H7 (cell line): ENCODE data around the gene SCN8A. TPM values are rescaled to one million over a fixed set of nuclear protein-coding genes. Genes with fewer than 3 reads are reported as not detected.
"Not testable (repeated sequence)": the region's sequence is repeated elsewhere in the genome, so short reads cannot be mapped to it uniquely, and the experiment has no call there.

Experiments used
- DNase-seq: peaks from one replicate; pipeline ENCODE4 v3.0.0; 2012
- H3K27me3 ChIP-seq: 2 replicates; pipeline ENCODE4 v1.6.0; 2011; ENCODE audit warnings: mild to moderate bottlenecking, low read length; ENCODE audit not compliant: control insufficient read depth, insufficient read depth
- H3K36me3 ChIP-seq: replicated peaks from 2 replicates; pipeline ENCODE4 v1.5.1; 2011; ENCODE audit warnings: low read length; ENCODE audit not compliant: control insufficient read depth, insufficient read depth
- H3K4me3 ChIP-seq: 2 replicates; pipeline ENCODE4 v1.5.1; 2011; ENCODE audit warnings: low read depth, mild to moderate bottlenecking, control low read depth, low read length, moderate library complexity; ENCODE audit not compliant: insufficient read depth
- total RNA-seq: library from RNA; depleted of rRNA; stranded (reverse); fragments of >200 nt; shearing (Covaris generic); gene quantifications from 2 replicates; pipeline ENCODE4 v1.2.3, GENCODE V29; 2014

The SCN8A gene
- total RNA-seq, 1 experiment from 2014 or later = 3.9 TPM

GRCh38 chr12:51763743-51764142, 172.7 kb downstream of the SCN8A start:
- Histone ChIP-seq H3K27me3 (no peaks in the 10 kb centered on the region), H3K4me3 (no peak overlapping the region), H3K36me3 (peaks cover 4% of the 10 kb centered on the region)
- no peak for DNase-seq

- no peak overlapping the region for H3K4me3 ChIP-seq
- H3K27me3 ChIP-seq = no peaks in the 10 kb centered on the region
- H3K36me3 ChIP-seq = peaks cover 14% of the 10 kb centered on the region
- DNase-seq = no peak
Measured at GRCh38 chr12:51766067-51766676, 175.1 kb downstream of the SCN8A start.

- H3K27me3 ChIP-seq = no peaks in the 10 kb centered on the region
- no peak overlapping the region for H3K4me3 ChIP-seq
- H3K36me3 ChIP-seq = peaks cover 14% of the 10 kb centered on the region
- no peak for DNase-seq
Measured at GRCh38 chr12:51771008-51771407, 180.0 kb downstream of the SCN8A start.

DNA sequence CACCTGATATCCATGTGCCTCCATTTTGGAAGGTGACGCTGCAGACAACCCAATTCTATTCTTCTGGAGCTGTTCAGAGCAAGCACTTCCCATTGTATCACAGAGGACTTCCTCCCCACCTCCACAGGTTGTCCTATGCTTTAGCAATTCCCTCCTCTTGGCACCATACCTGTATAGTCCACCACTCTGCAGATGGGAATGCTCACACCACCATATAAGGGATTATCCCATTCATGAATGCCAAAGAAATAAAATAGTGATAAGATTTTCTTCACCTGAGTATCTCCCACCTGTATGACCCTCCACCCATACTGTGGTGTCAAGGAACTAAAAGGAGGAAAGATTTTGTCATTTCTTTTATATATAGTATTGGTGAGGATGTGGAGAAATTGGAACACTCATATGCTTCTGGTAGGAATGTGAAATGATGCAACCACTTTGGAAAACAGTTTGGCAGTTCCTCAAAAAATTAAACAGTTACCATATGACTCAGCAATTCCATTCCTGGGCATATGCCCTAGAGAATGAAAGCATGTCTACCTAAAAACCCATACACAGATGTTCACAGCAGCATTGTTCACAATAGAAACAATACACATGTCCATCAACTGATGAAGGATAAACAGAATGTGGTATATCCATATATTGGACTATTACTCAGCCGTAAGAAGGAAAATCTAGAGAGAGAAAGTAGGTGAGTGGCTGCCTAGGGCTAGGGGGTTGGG, 182.3 kb downstream of the SCN8A start:
- H3K4me3 ChIP-seq = no peak overlapping the region
- DNase-seq = no peak
- peaks cover 12% of the 10 kb centered on the region for H3K36me3 ChIP-seq
- no peaks in the 10 kb centered on the region for H3K27me3 ChIP-seq

DNA sequence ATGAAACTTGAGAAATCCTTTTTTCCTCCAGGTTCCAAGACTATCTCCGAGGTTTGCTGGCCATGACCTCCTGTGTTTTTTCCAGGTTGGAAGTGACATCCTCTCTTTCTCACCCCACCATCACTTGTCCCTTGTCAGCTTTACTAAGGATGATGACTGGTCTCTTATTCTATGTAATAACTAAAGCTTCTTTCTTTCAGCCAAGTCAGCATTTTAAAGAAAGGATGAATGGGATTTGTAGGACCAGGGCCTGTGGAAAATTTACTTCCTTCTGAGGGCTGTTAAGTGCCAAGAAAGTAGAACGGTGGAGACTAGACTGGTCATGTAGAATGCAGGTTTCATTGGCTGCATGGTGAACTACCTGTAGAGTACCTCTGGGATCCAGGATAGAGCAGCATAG, 183.9 kb downstream of the SCN8A start:
- no peaks in the 10 kb centered on the region for H3K27me3 ChIP-seq
- peaks cover 4% of the 10 kb centered on the region; the same call in 1 of the 2 replicates for H3K36me3 ChIP-seq
- H3K4me3 ChIP-seq = no peak overlapping the region
- DNase-seq = no peak

- no peaks in the 10 kb centered on the region for H3K27me3 ChIP-seq
- no peak for DNase-seq
- no peaks in the 10 kb centered on the region; the same call in 1 of the 2 replicates for H3K36me3 ChIP-seq
- no peak overlapping the region for H3K4me3 ChIP-seq
Measured at GRCh38 chr12:51777457-51777856, 186.4 kb downstream of the SCN8A start.

GRCh38 chr12:51777973-51778372, 186.9 kb downstream of the SCN8A start:
- no peaks in the 10 kb centered on the region; the same call in 1 of the 2 replicates for H3K36me3 ChIP-seq
- no peaks in the 10 kb centered on the region for H3K27me3 ChIP-seq
- no peak overlapping the region for H3K4me3 ChIP-seq
- no peak for DNase-seq

DNA sequence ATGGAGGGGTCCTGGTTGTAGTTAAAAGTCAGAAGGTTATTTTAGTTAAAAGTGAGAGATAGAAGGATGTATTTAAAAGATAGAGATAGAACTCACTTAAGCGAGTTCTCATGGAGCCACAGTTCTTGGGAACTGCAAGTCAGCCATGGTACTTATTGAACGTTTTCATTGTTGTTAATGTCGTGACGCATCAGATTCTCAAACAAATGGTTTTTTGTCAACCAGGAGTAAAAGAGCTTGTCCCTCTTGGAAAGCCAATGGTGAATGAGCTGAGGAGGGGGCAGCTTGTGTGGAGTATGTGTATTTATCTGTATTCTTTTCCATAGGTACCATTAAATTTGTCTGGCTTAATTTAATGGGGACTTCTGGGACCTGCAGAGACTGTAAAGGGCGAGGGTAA, 188.8 kb downstream of the SCN8A start:
- H3K36me3 ChIP-seq = no peaks in the 10 kb centered on the region
- DNase-seq = no peak
- H3K27me3 ChIP-seq = no peaks in the 10 kb centered on the region
- H3K4me3 ChIP-seq = no peak overlapping the region

- Histone ChIP-seq H3K27me3 (no peaks in the 10 kb centered on the region), H3K36me3 (no peaks in the 10 kb centered on the region; the same call in 1 of the 2 replicates)
Measured at GRCh38 chr12:51784688-51785087, 193.7 kb downstream of the SCN8A start.

DNA sequence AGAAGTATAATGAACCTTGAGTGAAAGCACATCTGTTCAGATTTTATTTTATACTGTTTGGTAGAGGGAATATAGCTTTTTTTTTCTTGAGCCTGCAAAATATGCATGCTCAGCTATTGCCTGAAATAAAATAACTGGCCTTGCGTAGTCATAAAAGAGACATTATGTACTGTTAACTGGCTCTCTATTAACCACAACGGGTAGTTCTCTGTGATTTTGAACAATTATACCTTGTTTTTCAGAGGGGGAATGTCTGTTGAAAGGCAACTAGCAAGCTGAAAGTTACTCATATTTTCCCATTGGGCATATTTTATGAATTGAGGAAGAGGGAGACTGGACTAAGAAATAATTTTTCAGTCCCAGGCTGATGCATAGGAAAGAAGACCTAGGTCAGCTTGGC, 194.9 kb downstream of the SCN8A start:
- H3K4me3 ChIP-seq = no peak overlapping the region
- peaks cover 4% of the 10 kb centered on the region for H3K36me3 ChIP-seq
- no peak for DNase-seq
- no peaks in the 10 kb centered on the region for H3K27me3 ChIP-seq

More at GRCh38 chr12:51784688-51785087, 193.7 kb downstream of the SCN8A start:
- no peak overlapping the region for H3K4me3 ChIP-seq
- DNase-seq = no peak

DNA sequence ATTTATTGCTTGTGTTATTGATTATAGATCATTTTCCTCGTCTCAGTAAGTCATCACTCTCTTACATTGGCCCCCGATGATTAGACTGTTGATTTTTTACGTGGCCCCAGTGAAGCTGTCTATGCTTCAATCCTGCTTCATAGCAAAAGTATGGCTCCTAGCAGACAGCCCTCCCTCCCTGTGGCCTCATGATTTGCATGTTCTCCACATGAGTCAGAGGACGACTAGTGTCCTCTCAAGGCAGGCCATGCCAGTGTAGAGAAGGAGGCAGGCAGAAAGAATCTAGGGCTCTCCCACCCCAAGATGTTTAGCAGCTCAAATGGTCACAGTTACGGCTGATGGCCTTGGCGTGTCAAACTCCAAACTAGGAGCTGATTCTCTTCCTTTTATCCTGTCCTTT, 197.8 kb downstream of the SCN8A start:
- Histone ChIP-seq H3K4me3 (no peak overlapping the region), H3K27me3 (no peaks in the 10 kb centered on the region), H3K36me3 (peaks cover 5% of the 10 kb centered on the region)
- no peak for DNase-seq

DNA sequence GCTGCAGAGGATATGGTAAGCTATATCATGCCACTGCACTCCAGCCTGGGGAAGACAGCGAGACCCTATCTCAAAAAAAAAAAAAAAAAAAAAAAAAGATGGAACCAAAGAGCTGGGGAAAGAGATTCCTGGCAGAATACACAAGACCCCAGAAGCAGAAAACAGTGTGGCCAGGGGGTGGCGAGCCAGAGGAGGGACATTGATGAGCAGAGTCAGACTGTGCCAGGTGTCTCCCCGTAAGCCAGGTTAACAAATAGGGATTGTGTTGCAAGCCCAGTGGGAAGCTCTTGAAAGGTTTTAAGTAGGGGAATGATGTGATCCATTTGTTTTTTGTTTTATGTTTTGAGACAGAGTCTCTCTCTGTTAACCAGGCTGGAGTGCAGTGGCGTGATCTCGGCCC, 201.4 kb downstream of the SCN8A start:
- H3K36me3 ChIP-seq = peaks cover 7% of the 10 kb centered on the region
- no peak overlapping the region for H3K4me3 ChIP-seq
- no peaks in the 10 kb centered on the region for H3K27me3 ChIP-seq
- DNase-seq = no peak

- H3K36me3 ChIP-seq = peaks cover 7% of the 10 kb centered on the region
- H3K4me3 ChIP-seq = no peak overlapping the region
- no peak for DNase-seq
- H3K27me3 ChIP-seq = no peaks in the 10 kb centered on the region
Measured at GRCh38 chr12:51793201-51793600, 202.2 kb downstream of the SCN8A start.

GRCh38 chr12:51797301-51797700, 206.3 kb downstream of the SCN8A start:
- peaks cover 3% of the 10 kb centered on the region for H3K36me3 ChIP-seq
- H3K4me3 ChIP-seq = no peak overlapping the region
- H3K27me3 ChIP-seq = no peaks in the 10 kb centered on the region
- no peak for DNase-seq

GRCh38 chr12:51798051-51798450, 207.0 kb downstream of the SCN8A start:
- DNase-seq, H3K4me3 ChIP-seq, H3K27me3 ChIP-seq: not testable (repeated sequence)

More at GRCh38 chr12:51798051-51798450, 207.0 kb downstream of the SCN8A start:
- H3K36me3 ChIP-seq = not testable (repeated sequence)
